Sigmoid colon (tissue), 4 donors: ENCODE data around the gene SPOP.

Experiments used
- EP300 ChIP-seq, 4 donors: sonication (generic); formaldehyde crosslinking; IDR thresholded peaks; one replicate each; pipeline ENCODE4 v1.6.1; 2017; ENCODE audit warnings: antibody characterized with exemption in 4 of 4
- POLR2AphosphoS5 ChIP-seq, 4 donors: sonication (generic); formaldehyde crosslinking; IDR thresholded peaks; one replicate each; pipeline ENCODE4 v1.6.1; 2017; ENCODE audit warnings: antibody characterized with exemption in 4 of 4

GRCh38 chr17:49578414-49578813 is 99.5 kb downstream of the SPOP start:
- TF ChIP-seq POLR2AphosphoS5 (IDR thresholded peaks at IDR 0.05) (no peak), EP300 (IDR thresholded peaks at IDR 0.05) (no peak)
